ENCODE data around the gene MIEN1.
A peak's percentile ranks its signal among the peaks of the same experiment; 100 is the strongest.
"Not testable (repeated sequence)": the region's sequence is repeated elsewhere in the genome, so short reads cannot be mapped to it uniquely, and the experiment has no call there.

MIEN1 gene

GRCh38 chr17:39730095-39730921, at the start of gene MIEN1:
Gene MIEN1 (minus strand): TSS chr17:39730532. CDS start chr17:39730495, 37 bp downstream.
- peak; percentile 70 for DNase-seq

GRCh38 chr17:39777534-39778365, 47.4 kb upstream of the MIEN1 start:
- no peak for DNase-seq

- DNase-seq: no peak
These were observed 45.9 kb upstream of the MIEN1 start for GRCh38 chr17:39776252-39776651.

- no peak for DNase-seq
These were observed 44.7 kb upstream of the MIEN1 start for GRCh38 chr17:39775031-39775430.

GRCh38 chr17:39774047-39774446, 43.7 kb upstream of the MIEN1 start:
- DNase-seq: no peak

GRCh38 chr17:39772987-39773934, 42.9 kb upstream of the MIEN1 start:
- DNase-seq: no peak

- no peak for DNase-seq
These were observed 42.1 kb upstream of the MIEN1 start for GRCh38 chr17:39772415-39772814.

- DNase-seq: no peak
These were observed 39.7 kb upstream of the MIEN1 start for GRCh38 chr17:39769974-39770587.

GRCh38 chr17:39767147-39767546, 36.8 kb upstream of the MIEN1 start:
- no peak for DNase-seq

GRCh38 chr17:39765766-39766165, 35.4 kb upstream of the MIEN1 start:
- DNase-seq: no peak

GRCh38 chr17:39765175-39765574, 34.8 kb upstream of the MIEN1 start:
- no peak for DNase-seq

- not testable (repeated sequence) for DNase-seq
These were observed 33.8 kb upstream of the MIEN1 start for GRCh38 chr17:39764171-39764570.

- peak; percentile 22 for DNase-seq
These were observed 32.9 kb upstream of the MIEN1 start for GRCh38 chr17:39763051-39763820.

- DNase-seq: no peak
These were observed 31.6 kb upstream of the MIEN1 start for GRCh38 chr17:39761861-39762496.

GRCh38 chr17:39759204-39759603, 28.9 kb upstream of the MIEN1 start:
- no peak for DNase-seq

- no peak for DNase-seq
These were observed 27.9 kb upstream of the MIEN1 start for GRCh38 chr17:39757931-39758873.

- DNase-seq: no peak
These were observed 26.9 kb upstream of the MIEN1 start for GRCh38 chr17:39757176-39757662.

- no peak for DNase-seq
These were observed 26.2 kb upstream of the MIEN1 start for GRCh38 chr17:39756380-39757079.
